Neural cell (in vitro differentiated cells): ENCODE data around the gene L3MBTL1. TPM values are rescaled to one million over a fixed set of nuclear protein-coding genes. Genes with fewer than 3 reads are reported as not detected.

Experiments used
- H2AFZ ChIP-seq: fragments of 200-600, 300-800 bp; sonication (generic), shearing (Covaris generic); 2 replicates; pipeline ENCODE4 v1.6.0; 2014; ENCODE audit warnings: low read depth, mild to moderate bottlenecking, antibody characterized with exemption, low read length, moderate library complexity
- H3F3A ChIP-seq: fragments of 200-600 bp; shearing (Covaris generic); 2 replicates; pipeline ENCODE4 v1.6.1; 2016; ENCODE audit warnings: mild to moderate bottlenecking, moderate library complexity, mixed read lengths, antibody characterized with exemption, low read length; ENCODE audit not compliant: insufficient read depth, poor library complexity, severe bottlenecking
- H3K27ac ChIP-seq: fragments of 200-600, 300-800 bp; sonication (generic), shearing (Covaris generic); 2 replicates; pipeline ENCODE4 v1.5.1; 2014; ENCODE audit warnings: mild to moderate bottlenecking, low read length, moderate library complexity
- H3K27me3 ChIP-seq: fragments of 300-800, 200-600 bp; sonication (generic), shearing (Covaris generic); 2 replicates; pipeline ENCODE4 v1.6.0; 2014; ENCODE audit warnings: mild to moderate bottlenecking, low read depth, low read length, moderate library complexity; ENCODE audit not compliant: insufficient read depth
- H3K36me3 ChIP-seq: fragments of 300-800, 200-600 bp; sonication (generic), shearing (Covaris generic); 2 replicates; pipeline ENCODE4 v1.5.1; 2014; ENCODE audit warnings: mild to moderate bottlenecking, antibody characterized with exemption, low read length, moderate library complexity; ENCODE audit not compliant: insufficient read depth
- H3K4me2 ChIP-seq: fragments of 300-800, 200-600 bp; sonication (generic), shearing (Covaris generic); 2 replicates; pipeline ENCODE4 v1.6.0; 2014; ENCODE audit warnings: mild to moderate bottlenecking, low read length
- H3K4me3 ChIP-seq: fragments of 300-800, 200-600 bp; sonication (generic), shearing (Covaris generic); 2 replicates; pipeline ENCODE4 v1.5.1; 2014; ENCODE audit warnings: mild to moderate bottlenecking, low read length, moderate library complexity
- H3K79me2 ChIP-seq: fragments of 200-600 bp; shearing (Covaris generic); replicated peaks from 2 replicates; pipeline ENCODE4 v1.6.0; 2014; ENCODE audit warnings: mild to moderate bottlenecking, low read length, moderate library complexity; ENCODE audit not compliant: insufficient read depth
- H3K9ac ChIP-seq: fragments of 300-800, 200-600 bp; sonication (generic), shearing (Covaris generic); 2 replicates; pipeline ENCODE4 v1.6.1; 2016; ENCODE audit warnings: mild to moderate bottlenecking, low read length, mixed read lengths
- H3K9me2 ChIP-seq: fragments of 200-600 bp; shearing (Covaris generic); 2 replicates; pipeline ENCODE4 v1.6.1; 2016; ENCODE audit warnings: mild to moderate bottlenecking, low read length, mixed read lengths; ENCODE audit not compliant: insufficient read depth
- H3K9me3 ChIP-seq: fragments of 200-600, 300-800 bp; sonication (generic), shearing (Covaris generic); 2 replicates; pipeline ENCODE4 v1.6.1; 2016; ENCODE audit warnings: mild to moderate bottlenecking, mixed run types, low read length, moderate library complexity, mixed read lengths
- H4K20me1 ChIP-seq: fragments of 200-600 bp; shearing (Covaris generic); 2 replicates; pipeline ENCODE4 v1.6.1; 2016; ENCODE audit warnings: mild to moderate bottlenecking, mixed run types; ENCODE audit not compliant: insufficient read depth
- EP300 ChIP-seq: fragments of 450-650 bp; conservative IDR thresholded peaks from 2 replicates; pipeline ENCODE4 v1.6.1; 2014; ENCODE audit warnings: antibody characterized with exemption, mild to moderate bottlenecking, moderate library complexity; ENCODE audit not compliant: poor library complexity, severe bottlenecking
- EZH2 ChIP-seq: fragments of 200-600, 300-800 bp; shearing (Covaris generic), sonication (generic); IDR thresholded peaks from 2 replicates; pipeline ENCODE4 v1.6.1; 2014; ENCODE audit warnings: antibody characterized with exemption, low read length, borderline replicate concordance, mild to moderate bottlenecking; ENCODE audit not compliant: insufficient read depth, poor library complexity, severe bottlenecking
- MXI1 ChIP-seq: fragments of 450-650 bp; conservative IDR thresholded peaks from 2 replicates; pipeline ENCODE4 v1.6.1; 2014; ENCODE audit warnings: antibody characterized with exemption, mild to moderate bottlenecking; ENCODE audit not compliant: poor library complexity, severe bottlenecking
- POLR2AphosphoS5 ChIP-seq: IDR thresholded peaks from 2 replicates; pipeline ENCODE4 v1.6.1; 2012
- RAD21 ChIP-seq: fragments of 450-650 bp; conservative IDR thresholded peaks from 2 replicates; pipeline ENCODE4 v1.6.1; 2014; ENCODE audit warnings: antibody characterized with exemption, mild to moderate bottlenecking, moderate library complexity
- REST ChIP-seq: IDR thresholded peaks from 2 replicates; pipeline ENCODE4 v1.6.1; 2012; ENCODE audit warnings: borderline replicate concordance
- SMC3 ChIP-seq: fragments of 450-650 bp; conservative IDR thresholded peaks from 2 replicates; pipeline ENCODE4 v1.6.1; 2014; ENCODE audit warnings: antibody characterized with exemption, mild to moderate bottlenecking, moderate library complexity; ENCODE audit not compliant: poor library complexity
- TAF1 ChIP-seq: IDR thresholded peaks from 2 replicates; pipeline ENCODE4 v1.6.1; 2012; ENCODE audit warnings: low read depth
- polyA plus RNA-seq: library from polyadenylated mRNA; depleted of rRNA; stranded (reverse); fragments of >200 nt; gene quantifications from 2 replicates; pipeline ENCODE4 v1.2.3, GENCODE V29; 2014
- TF ChIP-seq, protein P1 (sequence below): fragments of 450-650 bp; IDR thresholded peaks from 2 replicates; pipeline ENCODE4 v1.5.1; 2014; ENCODE audit warnings: antibody characterized with exemption, mild to moderate bottlenecking, moderate library complexity; ENCODE audit not compliant: poor library complexity, severe bottlenecking

L3MBTL1 gene
- polyA plus RNA-seq, 1 donor from 2014 or later = 22.0 TPM

DNA sequence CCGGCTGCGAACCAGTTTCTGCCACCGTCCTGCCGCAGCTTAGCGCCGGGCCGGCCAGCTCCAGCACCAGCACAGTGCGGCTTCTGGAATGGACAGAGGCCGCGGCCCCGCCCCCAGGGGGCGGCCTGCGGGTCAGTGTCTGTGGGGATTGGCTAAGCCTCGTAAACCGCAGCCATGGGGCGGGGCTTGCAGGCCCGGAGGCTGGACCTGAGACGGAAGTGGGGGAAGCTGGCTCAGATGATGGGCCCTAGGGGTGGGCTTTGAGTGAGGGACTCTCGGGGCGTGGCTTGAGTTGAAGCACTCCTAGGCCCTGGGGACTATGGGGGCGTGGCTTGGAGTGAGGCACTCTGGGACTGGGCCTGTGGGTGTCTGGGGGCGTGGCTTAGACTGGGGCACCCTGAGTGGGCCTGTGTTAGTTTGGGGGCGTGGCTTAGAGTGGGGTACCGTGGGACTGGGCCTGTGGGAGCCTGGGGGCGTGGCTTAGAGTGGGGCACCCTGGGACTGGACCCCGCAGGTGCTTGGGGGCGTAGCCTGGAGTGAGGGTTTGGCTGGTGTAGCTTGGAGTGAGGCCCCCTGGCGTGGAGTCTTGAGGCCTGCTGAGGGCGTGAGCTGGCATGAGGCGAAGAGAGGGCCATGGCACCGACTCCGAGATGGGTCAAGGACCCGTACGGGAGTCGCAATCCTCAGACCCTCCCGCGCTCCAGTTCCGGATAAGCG is 6.6 kb downstream of the L3MBTL1 start:
- H2AFZ ChIP-seq = peak overlapping the region; percentile 40

DNA sequence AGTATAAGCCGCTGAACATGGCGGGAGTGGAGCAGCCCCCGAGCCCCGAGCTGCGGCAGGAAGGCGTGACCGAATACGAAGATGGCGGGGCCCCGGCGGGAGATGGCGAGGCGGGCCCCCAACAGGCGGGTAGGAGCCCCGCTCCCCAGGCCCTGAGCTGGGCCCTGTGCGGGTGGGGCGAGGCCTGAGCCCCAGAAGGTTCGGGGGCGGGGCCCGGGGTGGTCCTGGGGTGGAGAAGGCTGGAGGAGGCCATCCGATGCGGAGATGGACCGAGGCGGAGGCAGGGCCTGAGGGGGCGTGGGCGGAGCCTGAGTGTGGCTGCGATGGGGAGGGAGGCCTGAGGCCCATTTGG is 7.1 kb downstream of the L3MBTL1 start:
- Histone ChIP-seq H3F3A (no peaks in the 10 kb centered on the region), H2AFZ (peak overlapping the region; percentile 21), H3K9me3 (no peaks in the 10 kb centered on the region), H4K20me1 (no peaks in the 10 kb centered on the region), H3K4me2 (no peak overlapping the region), H3K27ac (peak overlapping the region; percentile 71), H3K36me3 (no peaks in the 10 kb centered on the region), H3K4me3 (peak overlapping the region; percentile 82), H3K9ac (peak overlapping the region; percentile 75), H3K79me2 (no peaks in the 10 kb centered on the region), H3K9me2 (no peaks in the 10 kb centered on the region), H3K27me3 (no peaks in the 10 kb centered on the region)
- TF ChIP-seq, protein P1, sequence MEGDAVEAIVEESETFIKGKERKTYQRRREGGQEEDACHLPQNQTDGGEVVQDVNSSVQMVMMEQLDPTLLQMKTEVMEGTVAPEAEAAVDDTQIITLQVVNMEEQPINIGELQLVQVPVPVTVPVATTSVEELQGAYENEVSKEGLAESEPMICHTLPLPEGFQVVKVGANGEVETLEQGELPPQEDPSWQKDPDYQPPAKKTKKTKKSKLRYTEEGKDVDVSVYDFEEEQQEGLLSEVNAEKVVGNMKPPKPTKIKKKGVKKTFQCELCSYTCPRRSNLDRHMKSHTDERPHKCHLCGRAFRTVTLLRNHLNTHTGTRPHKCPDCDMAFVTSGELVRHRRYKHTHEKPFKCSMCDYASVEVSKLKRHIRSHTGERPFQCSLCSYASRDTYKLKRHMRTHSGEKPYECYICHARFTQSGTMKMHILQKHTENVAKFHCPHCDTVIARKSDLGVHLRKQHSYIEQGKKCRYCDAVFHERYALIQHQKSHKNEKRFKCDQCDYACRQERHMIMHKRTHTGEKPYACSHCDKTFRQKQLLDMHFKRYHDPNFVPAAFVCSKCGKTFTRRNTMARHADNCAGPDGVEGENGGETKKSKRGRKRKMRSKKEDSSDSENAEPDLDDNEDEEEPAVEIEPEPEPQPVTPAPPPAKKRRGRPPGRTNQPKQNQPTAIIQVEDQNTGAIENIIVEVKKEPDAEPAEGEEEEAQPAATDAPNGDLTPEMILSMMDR = no peak
- TF ChIP-seq TAF1 = no peak
- no peak for TF ChIP-seq MXI1
- no peak for TF ChIP-seq POLR2AphosphoS5
- TF ChIP-seq REST = no peak
- no peak for TF ChIP-seq EP300
- no peak for TF ChIP-seq EZH2

More for the DNA sequence above, 6.6 kb downstream of the L3MBTL1 start:
- TF ChIP-seq POLR2AphosphoS5 (peak; percentile 75), MXI1 (peak; percentile 24), EP300 (no peak), SMC3 (peak; percentile 26), EZH2 (no peak), REST (no peak), RAD21 (peak; percentile 19), TAF1 (no peak)
- TF ChIP-seq, protein P1 = peak; percentile 54
- H3K27ac ChIP-seq = peak overlapping the region; percentile 71
- H3K27me3 ChIP-seq = peaks cover under 1% of the 10 kb centered on the region
- no peaks in the 10 kb centered on the region for H3K9me2 ChIP-seq
- H3K4me3 ChIP-seq = peak overlapping the region; percentile 82
- H3F3A ChIP-seq = no peaks in the 10 kb centered on the region
- no peaks in the 10 kb centered on the region for H3K36me3 ChIP-seq
- H3K9me3 ChIP-seq = no peaks in the 10 kb centered on the region
- H4K20me1 ChIP-seq = no peaks in the 10 kb centered on the region
- H3K4me2 ChIP-seq = no peak overlapping the region
- H3K79me2 ChIP-seq = no peaks in the 10 kb centered on the region
- H3K9ac ChIP-seq = peak overlapping the region; percentile 75
